Peyer's patch (tissue), 4 donors: ENCODE results near the gene GPR137B.

ENCODE experiments used
- CTCF ChIP-seq, 6 experiments: fragments of 450-650 bp in 4 of 6; fragments of 200-600 bp in 2 of 6; sonication (generic) in 1 of 6; IDR thresholded peaks; one replicate each; pipeline ENCODE4 v1.5.1; 2017 to 2019; ENCODE audit warnings: antibody characterized with exemption in 6 of 6, mild to moderate bottlenecking in 3 of 6, moderate library complexity in 1 of 6
- POLR2A ChIP-seq, 2 donors: fragments of 450-650 bp; IDR thresholded peaks; one replicate each; pipeline ENCODE4 v1.5.1; 2017; ENCODE audit warnings: antibody characterized with exemption in 2 of 2, mild to moderate bottlenecking in 2 of 2, moderate library complexity in 2 of 2

- TF ChIP-seq CTCF (IDR thresholded peaks at IDR 0.05) (no peak), POLR2A (IDR thresholded peaks at IDR 0.05) (no peak)
These were observed 115.8 kb downstream of the GPR137B start for GRCh38 chr1:236258114-236258622.
